Frontal cortex (tissue), 4 donors: Measurements from ENCODE around the gene OR6C65. TPM values are rescaled to one million over a fixed set of nuclear protein-coding genes. Genes with fewer than 3 reads are reported as not detected.
"Not testable (repeated sequence)": the region's sequence is repeated elsewhere in the genome, so short reads cannot be mapped to it uniquely, and the experiment has no call there.

Experiments used
- DNase-seq, 2 donors: peaks; one replicate each; pipeline ENCODE4 v3.0.0; 2012; ENCODE audit warnings: low spot score in 2 of 2
- FAIRE-seq: peaks from 2 replicates; lab custom pipeline; 2012; peaks lifted over from hg19 to GRCh38; lab: Jason Lieb, UNC
- total RNA-seq: library from RNA; depleted of rRNA; stranded (reverse); fragments of >200 nt; gene quantifications from one replicate; pipeline ENCODE4 v1.2.3, GENCODE V29; 2014
- donor health status: control.
- donor health status: control.
- donor health status: control.

The OR6C65 gene
- total RNA-seq: not detected

DNA sequence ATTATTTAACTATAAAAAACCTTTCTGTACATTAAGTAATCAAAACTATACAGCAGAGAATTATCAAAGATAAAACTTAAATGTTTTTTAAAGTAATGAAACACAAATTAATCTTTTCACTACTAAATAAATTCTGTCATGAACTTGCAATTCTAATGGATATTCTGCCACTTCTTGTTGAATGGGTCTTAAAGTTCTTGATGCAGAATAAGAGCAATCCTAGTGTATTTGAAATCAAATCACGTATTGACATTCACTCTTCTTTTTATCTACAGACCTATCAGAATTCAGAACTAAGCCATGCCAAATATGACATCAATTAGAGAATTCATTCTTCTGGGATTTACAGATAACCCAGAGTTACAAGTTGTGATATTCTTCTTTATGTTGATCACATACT, at the start of gene OR6C65:
TSS of gene OR6C65 (plus strand) at position 301 of the 400 bp plus-strand sequence. CDS start at position 301, 0 bp downstream.
- FAIRE-seq (peak; percentile 23), DNase-seq (no peak)

DNA sequence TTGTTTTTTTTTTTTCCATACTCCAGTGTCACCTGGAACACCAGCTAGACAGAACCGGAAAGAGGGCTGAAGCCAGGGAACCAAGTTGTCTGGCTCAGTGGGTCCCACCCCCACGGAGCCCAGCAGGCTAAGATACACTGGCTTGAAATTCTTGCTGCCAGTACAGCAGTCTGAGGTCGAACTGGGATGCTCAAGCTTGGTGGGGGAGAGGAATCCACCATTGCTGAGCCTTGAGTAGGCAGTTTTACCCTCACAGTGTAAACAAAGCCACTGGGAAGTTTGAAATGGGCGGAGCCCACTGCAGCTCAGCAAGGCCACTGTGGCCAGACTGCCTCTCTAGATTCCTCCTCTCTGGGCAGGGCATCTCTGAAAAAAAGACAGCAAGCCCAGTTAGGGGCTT, 45.0 kb upstream of the OR6C65 start:
- not testable (repeated sequence) for FAIRE-seq

DNA sequence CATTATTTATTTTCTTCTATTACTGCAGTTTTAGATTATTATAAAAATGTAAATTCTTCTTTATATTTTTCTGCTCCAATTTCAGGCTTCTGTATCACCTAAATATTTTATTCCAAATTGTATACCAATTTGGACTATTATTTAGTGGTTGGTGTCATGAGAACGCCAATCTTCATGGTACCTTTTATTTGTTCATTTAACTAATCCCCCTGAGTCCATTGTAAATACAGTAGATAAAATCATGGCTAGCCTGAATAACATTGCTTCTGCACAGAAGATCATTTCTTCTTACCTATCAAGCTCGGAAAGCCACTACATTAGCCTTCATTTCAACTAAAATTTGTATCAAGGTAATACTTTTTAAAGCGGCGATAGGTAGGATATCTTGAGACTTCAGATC, 37.7 kb upstream of the OR6C65 start, which contains the start of gene OR6C75:
TSS of gene OR6C75 (plus strand) at position 301 of the 400 bp plus-strand sequence. CDS start 2,136 bp downstream, outside the sequence.
- FAIRE-seq: no peak

More for the DNA sequence above, 45.0 kb upstream of the OR6C65 start:
- not testable (repeated sequence) for DNase-seq

DNA sequence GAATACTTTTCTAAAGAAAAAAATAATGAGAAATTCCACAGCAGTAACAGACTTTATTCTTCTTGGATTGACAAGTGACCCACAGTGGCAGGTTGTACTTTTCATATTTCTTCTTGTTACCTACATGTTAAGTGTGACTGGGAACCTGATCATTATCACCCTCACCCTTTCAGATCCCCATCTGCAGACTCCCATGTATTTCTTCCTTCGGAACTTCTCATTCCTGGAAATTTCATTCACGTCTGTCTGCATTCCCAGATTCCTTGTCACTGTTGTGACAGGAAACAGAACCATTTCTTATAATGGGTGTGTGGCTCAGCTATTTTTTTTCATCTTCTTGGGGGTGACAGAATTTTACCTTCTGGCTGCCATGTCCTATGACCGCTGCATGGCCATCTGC, 35.2 kb upstream of the OR6C65 start:
- FAIRE-seq: no peak
- DNase-seq: no peak

More for the DNA sequence above, 37.7 kb upstream of the OR6C65 start, which contains the start of gene OR6C75:
- no peak for DNase-seq

DNA sequence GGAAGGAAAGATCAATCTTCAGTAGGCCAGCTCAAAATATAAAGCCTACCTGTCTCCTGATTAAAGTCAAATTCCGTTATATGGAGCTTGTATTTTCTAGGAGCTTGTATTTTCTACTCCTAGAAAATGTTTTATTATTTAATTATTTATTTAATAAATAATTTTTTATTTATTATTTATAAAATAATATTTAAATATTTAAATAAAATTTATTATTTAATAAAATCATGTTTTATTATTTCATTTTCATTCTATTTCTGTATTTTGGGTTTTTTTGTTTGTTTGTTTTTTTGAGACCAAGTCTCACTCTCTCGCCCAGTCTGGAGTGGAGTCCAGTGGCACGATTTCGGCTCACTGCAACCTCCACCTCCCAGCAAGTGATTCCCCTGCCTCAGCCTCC, 27.8 kb upstream of the OR6C65 start:
- DNase-seq (no peak), FAIRE-seq (peak; percentile 34)

DNA sequence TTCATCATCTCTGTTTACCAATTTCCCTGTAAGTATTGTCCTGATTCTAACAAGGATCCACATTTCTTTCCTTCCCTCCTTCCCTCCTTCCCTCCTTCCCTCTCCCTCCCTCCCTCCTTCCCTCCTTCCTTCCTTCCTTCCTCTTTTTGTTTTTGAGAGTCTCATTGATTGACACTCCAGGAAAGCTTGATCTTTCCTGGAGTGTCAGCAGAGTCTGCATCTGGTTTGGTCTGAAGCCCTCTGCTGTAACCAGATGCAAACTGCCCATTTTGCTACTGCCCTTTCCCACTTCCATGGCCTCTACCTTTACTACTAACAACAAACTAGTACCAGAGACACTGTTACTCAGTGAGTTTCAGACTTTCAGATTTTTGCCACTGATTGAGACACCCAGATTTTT, 14.4 kb upstream of the OR6C65 start:
- FAIRE-seq: no peak
- DNase-seq: no peak

DNA sequence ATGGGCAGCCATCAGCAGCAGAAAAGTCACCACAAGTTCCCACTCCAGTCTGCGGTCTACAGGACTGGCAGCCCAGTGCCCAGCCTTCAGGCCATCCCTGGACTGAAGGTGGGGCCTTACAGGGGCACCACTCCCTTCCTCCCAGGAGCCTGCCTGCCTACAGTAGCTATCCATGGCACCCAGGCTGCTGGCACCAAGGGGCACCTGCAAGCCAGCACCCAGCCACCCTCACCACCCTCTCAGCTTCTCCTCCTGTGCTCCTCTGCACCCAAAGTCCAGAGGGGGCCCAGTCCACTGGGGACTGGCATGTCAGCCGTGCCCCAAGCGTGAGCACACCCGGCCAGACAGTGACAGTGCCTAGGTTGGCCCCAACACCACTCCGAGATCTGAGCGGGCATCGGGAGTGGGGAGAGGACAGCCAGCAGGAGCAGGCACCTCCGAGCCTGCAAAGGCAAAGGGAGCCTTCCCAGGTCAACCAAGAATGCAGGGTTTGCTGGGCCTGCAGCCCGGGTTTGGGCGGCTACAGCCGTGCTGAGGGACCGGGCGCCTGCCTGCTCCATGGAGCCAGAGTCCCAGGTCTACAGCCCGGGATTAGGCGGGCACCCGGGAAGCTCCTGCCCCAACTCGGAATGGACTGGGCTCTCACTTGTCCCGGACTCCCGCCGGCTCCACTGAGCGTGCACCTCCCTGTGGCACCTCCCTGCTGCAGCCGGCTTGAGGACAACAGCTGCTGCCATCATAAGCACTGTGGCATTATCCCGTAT, 8.1 kb upstream of the OR6C65 start:
- DNase-seq (no peak), FAIRE-seq (no peak)

DNA sequence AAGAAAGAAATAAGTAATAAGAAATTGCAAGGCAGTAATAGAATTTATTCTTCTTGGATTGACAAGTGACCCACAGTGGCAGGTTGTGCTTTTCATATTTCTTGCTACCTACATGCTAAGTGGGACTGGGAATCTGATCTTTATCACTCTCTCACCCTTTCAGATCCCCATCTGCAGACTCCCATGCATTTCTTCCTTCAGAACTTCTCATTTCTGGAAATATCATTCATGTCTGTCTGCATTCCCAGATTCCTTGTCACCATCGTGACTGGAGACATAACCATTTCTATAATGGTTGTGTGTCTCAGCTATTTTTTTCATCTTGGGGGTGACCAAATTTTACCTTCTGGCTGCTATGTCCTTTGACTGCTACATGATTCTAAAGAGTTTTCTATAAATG, 4.0 kb upstream of the OR6C65 start:
- FAIRE-seq (no peak), DNase-seq (no peak)

DNA sequence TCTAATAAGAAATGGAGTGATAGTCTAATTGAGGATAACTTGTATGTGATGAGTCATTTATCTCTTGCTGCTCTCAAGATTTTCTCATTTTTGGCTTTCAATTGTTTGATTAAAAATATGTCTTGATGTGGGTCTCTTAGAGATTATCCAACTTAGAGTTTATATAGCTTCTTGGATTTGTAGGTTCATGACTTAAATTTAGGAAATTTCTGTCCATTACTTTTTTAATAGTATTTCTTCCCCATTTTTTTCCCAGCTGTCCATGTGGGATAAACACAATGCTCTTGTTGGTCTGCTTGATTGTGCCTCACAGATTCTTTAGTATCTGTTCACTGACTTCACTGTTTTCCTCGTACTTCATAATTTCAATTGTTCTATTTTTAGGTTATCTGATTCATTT, 7.5 kb downstream of the OR6C65 start:
- DNase-seq: no peak
- no peak for FAIRE-seq

DNA sequence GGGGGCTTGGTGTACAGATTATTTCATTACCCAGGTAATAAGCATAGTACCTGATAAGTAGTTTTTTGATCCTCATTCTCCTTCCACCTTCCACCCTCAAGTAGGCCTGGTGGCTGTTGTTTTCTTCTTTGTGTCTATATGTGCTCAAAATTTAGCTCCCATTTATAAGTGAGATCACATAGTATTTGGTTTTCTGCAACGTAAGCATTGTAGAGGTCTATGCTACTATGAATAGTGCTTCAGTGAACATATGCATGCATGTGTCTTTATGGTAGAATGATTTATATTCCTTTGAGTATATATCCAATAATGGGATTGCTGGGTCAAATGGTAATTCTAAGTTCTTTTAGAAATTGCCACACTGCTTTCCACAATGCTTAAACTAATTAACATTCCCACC, 8.8 kb downstream of the OR6C65 start:
- not testable (repeated sequence) for DNase-seq, FAIRE-seq

DNA sequence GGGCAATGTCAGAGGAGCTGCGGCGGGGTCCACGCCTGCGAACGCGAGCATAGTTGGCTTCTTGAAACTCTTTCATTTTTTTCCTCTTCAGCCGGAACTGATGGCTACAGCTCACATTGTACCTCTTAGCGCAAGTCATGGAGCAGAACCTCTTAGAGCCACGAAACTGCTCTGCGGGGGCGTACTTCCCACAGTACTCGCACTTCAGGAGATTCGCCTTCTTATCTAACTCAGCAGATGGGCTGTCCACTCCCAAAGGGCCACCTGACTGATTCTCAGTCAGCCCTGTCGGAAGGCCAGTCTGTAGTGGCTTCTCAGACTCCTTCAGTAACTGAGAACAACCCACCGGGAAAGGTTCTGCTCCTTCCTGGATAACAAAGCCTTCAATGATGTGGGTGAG, 11.8 kb downstream of the OR6C65 start:
- FAIRE-seq, DNase-seq: not testable (repeated sequence)

DNA sequence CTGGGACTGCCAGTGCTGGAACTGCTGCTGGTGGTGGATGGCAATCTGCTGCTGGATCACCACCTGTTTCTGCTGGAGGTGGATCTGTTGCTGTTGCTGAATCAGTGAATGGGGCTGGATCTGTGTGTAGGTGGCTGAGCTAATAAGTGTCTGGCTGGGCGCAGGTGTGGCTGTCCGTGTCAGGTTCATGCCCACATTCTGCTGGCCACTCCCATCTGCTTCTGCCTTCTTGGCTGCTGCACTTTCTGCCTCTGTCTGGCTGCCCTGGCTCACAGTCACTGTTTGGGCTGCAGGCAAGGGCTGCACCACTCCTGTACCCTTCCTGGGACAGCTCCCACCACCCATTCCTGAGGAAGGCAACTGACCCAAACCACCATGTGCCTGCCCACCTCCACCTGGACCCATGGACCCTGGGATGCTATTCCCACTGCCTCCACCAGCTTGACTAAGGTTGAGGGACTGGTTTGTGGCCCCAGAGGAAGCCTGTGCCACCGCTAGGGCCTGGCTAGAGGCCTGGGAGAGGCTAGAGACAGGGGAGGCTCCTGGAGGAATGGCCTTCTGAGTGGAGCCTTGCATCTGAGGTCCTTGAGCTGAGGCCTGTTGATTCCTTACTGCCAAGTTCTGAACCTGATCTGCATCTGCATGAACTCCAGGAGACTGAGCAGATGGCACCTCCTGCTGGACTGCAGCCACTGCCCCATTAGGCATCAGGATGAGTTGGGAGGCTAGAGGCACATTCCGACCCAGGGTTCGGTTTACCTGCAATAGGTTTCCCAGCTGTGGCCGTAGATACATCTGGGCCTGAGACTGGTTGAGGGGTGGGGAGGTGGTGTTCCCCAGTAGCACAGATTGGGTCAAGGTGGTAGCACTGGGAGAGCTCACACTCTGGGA, 13.4 kb downstream of the OR6C65 start:
- not testable (repeated sequence) for FAIRE-seq, DNase-seq

DNA sequence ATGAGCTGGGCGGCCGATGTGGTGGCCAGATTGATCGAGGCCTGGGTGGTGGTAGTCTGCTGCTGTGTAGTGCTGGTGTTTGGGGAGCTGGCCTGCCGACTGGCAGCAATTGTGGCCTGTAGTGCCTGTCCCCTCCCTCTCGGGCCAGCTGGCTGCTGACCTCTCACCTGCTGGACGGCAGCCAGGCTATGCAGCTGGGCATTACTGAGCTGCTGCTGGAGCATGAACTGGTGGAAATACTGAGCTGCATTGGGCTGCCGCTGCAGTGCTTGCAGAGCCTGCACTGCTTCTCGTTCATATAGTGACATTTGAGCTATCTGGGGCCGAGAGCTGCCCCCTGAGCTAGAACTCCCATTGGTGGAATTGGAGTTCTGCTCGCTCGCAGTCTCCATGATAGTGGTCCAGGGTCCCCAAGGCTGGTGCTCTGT, 14.1 kb downstream of the OR6C65 start:
- FAIRE-seq, DNase-seq: not testable (repeated sequence)

DNA sequence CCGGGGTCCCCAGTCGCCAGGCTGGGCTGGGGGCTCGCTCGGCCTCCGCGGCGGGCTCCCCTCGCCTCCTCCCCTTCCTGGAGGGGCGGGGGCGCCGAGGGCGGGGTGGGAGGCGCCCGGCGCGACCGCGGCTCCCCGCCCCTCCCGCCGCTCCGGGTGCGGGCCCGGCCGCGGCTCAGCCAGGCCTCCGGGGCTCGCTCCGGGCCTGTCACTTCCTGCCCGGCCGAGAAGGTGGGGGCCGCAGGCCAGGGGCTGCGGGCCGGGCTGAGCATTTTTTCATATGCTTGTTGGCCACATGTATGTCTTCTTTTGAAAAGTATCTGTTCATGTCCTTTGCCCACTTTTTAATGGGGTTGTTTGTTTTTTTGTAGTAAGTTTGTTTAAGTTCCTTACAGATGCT, 14.6 kb downstream of the OR6C65 start:
- not testable (repeated sequence) for FAIRE-seq, DNase-seq

DNA sequence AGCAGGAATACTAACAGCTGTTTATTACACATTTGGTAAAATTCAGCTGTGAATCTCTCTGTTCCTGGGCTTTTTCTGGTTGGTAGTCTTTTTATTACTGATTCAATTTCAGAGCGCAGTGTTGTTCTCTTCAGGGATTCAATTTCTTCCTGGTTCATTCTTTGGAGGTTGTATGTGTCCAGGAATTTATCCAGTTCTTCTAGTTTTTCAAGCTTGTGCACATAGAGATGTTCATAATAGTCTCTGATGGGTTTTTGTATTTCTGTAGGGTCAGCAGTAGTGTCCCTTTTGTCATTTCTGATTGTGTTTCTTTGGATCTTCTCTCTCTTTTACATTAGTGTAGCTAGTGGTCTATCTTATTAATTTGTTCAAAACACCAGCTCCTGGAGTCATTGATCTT, 16.6 kb downstream of the OR6C65 start:
- no peak for FAIRE-seq
- DNase-seq: no peak

DNA sequence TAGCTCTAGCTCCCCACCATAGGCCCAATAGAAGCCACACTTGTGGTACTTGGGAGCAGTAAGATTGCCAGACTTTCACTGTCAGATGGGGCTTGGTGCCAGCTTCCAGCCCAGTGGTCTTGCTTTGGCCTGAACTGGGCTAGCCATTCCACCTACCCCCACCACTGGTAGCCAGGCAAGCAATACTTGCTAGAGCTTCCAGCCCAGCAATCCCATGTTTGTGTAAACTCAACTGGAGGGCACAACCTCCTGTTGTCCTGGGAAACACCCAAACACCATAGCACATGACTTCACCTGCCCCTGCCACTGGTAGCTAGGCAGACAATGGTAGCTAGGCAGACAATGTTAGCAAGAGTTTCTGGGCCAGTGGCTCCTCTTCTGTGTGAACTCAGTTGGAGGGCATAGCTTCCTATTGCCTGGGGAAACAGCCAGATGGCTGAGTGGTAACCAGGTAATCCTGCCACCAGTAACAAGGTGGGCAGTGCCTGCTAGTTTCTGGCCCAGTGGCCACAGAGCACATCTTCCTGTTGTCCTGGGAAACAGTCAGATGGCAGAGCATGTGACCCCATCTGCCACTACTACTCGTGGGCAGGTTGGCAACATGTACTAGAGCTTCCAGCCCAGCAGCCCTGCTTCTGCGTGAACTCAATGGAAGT, 20.1 kb downstream of the OR6C65 start:
- DNase-seq: no peak
- no peak for FAIRE-seq

DNA sequence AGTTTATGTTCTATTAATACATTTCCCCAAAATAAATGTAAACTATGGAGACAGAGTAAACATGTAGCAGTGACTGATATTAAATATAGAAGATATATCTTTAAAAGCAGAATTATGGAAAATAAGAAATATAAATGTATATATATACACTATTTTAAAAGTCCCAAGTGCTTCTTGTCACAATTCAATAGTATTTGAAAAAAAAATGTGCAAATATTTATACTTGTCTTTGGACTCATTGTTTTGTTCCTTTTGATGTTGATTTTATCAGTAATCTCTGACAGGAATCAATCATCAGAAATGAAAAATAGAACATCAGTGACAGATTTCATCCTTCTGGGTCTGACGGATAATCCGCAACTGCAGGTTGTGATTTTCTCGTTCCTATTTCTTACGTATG, 25.6 kb downstream of the OR6C65 start, which contains the start of gene OR6C76:
TSS of gene OR6C76 (plus strand) at position 301 of the 400 bp plus-strand sequence. CDS start at position 301, 0 bp downstream.
- no peak for DNase-seq
- no peak for FAIRE-seq

DNA sequence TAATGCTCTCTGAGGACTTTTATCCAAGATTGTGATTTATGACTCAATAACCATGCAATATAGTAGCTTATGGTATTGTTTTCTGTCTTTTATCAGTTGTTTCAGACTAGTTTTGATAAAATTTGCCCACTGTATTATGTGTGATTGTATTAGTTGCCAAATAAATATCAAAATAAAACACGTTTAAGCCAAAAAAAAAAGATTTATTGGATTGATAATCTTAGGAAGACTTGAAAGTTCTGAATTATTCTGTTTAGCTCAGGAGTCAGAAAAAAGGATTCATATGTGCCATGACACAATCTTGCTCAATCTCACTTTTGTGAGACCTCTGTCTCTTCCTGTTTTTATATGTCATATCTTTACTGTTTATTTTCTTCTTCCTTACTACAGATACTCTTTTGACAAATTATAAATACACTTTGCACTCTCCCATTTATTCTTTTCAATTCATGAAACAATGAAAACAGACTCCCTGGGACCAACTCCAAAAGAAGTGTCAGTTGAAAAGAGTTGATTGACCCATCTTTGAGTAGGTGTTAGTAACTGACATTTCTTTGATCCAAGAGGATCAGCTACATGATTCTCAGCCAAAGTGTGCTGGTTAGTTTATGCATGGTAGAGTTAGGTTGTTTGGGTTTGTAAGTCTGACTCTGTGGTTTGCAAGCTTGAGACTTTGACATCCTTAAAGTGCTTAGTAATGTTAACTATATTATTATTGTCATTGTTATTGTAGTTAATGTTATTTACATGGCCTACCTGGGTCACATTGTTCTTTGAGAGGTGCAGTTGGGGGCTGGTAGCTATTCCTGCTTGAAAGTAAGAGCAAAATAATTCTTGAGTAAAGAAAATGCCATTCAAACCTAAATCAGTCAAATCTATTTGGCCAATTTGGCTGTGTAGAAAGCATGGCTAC, 28.3 kb downstream of the OR6C65 start:
- FAIRE-seq: no peak
- no peak for DNase-seq

DNA sequence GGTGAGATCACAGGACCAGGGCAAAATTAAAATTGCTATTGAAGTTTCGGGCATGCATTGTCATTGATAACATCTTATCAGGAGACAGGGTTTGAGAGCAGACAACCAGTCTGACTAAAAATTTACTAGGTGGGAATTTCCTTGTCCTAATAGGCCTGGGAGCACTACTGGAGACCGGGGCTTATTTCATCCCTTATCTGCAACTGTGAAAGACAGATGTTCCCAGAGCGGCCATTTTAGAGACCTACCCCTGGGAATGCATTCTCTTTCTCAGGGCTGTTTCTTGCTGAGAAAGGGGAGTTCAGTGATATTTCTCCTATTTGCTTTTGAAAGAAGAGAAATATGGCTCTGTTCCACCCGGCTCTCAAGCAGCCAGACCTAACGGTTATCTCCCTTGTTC, 40.9 kb downstream of the OR6C65 start:
- not testable (repeated sequence) for FAIRE-seq, DNase-seq
